ENCODE results near the gene UQCC2.
A peak's percentile ranks its signal among the peaks of the same experiment; 100 is the strongest.

Gene UQCC2

GRCh38 chr6:33744001-33744848, 32.7 kb upstream of the UQCC2 start:
- peak; percentile 74 for DNase-seq

GRCh38 chr6:33742837-33743236, 31.3 kb upstream of the UQCC2 start:
- DNase-seq, result no peak

DNA sequence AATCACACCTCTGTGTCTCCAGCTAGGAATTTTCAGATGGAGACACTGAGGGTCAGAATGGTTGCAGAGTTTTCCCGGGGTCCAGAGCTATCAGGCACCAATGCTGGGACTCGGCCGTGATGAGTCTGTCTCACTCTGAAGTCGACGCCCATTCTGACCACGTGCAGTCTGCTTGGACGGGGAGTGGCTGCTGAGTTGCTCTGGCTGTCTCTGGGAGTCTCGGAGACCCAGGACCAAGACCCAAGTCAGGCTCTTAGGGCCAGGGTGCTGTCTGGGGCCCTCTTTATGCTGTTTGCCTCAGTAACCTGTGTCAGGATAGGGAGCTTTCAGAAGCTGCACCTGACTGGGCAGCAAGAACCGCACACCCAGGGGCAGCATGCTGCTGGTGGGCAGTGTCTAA, 30.6 kb upstream of the UQCC2 start:
- no peak for DNase-seq

- DNase-seq, result no peak
Observed at GRCh38 chr6:33740794-33741193, 29.3 kb upstream of the UQCC2 start.

DNA sequence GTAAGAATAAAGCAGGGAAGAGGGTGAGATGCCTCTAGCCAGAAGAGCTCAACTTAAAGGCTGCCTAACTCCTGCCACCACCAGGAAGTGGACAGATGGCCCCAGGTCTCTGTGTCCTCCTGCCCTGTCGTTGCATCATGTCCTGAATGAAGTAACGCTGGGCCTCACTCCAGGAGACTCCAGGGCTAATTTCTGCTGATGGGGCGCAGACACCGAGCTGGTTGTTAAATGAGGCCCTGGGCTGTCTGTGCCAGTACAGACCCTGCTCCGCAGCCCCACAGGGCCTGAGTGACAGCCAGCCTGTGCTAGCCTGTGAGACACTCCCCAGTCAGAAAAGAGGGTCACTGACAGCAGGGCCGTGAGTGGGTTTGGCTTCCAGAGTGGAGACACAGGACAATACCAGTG, 28.7 kb upstream of the UQCC2 start:
- DNase-seq, result no peak

DNA sequence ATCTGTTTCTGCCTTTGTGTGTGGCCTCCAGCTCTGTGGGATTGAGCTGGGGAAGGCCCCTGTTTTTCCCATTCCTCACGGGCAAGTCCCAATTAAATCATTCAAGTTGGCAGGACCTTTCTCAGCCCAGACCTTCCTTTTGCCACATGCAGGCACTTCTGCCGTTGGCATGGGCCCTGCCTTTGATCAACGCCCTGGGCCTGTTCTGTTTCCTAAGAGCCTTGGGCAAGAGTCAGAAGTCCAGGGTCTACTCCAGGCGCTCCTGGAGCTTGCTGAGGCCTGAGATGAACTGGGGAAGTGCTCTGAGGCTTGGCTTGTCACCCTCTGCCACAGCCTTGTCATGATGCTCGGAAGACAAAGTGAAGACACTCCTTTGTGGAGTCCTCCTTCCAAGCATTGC, 28.1 kb upstream of the UQCC2 start:
- DNase-seq, result no peak

- no peak for DNase-seq
Observed at GRCh38 chr6:33738879-33739278, 27.4 kb upstream of the UQCC2 start.

DNA sequence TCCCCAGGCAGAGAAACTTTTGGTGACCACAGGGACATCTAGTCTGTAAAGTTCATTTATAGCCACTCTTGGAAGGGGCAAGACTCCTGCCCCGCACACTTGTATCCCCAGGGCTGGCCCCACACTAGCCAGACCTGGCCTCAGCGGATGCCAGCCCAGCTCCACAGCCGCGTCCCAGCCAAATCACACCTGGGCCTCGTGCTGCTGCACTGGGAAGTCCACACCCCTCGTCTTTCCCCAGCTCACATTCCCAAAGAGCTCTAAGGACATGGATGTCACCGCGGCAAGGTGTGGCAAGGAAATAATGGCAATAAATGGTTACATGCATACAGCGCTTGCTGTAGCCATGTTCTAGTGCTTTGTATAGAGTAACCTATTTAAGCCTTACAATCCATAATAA, 26.7 kb upstream of the UQCC2 start:
- no peak for DNase-seq

DNA sequence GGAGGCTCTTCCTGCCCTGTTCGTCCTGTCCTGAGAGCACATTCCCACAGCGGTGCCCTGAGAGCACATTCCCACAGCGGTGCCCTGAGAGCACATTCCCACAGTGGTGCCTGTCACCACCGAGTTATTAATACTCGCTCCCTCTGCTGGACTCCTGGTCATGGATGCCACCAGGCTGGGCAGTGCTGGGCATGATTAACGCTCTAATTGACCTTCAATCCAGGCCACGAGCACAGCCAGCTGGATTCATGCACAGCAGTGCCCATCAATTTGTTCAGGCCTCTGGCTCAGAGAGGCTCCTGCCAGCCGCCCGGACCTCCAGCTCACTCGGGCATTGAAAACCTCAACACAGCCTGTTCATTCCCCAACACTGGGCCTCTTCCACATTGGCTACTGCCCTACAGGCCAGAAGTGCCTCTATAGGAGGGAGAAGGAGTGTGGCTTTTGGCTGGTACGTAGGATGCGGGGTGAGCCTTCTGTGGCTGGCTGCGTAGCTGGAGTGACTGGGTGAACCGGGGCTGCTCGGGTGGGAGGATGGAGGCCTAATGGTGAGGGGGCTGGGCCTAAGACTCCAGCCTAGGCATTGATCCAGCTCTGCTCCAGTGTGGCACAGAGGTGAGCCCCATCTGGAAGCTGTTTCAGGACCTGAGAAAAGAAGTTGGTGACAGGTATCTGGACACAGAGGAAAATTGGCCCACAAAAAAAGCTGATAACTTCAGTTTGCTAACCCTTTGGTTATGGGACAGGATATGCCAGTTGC, 25.9 kb upstream of the UQCC2 start:
- DNase-seq, result no peak

DNA sequence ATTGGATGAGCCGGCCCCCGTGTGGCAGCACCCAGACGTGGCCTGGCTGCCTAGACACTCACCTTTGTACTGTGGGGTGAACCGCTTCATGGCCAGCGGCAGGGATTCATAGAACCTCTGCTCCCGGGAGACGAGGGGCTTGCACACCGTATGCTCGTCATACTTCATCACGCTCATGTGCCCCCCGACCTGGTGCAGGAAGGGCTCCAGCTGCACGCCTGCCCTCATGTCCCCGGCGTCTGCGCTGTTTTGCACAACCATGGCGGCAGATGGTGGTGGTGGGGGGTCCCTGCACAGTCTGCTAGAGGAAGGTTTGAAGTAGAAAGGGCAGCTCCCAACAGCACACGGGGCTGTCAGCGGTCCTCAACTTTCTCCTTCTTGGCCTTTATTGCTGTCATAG, 23.7 kb upstream of the UQCC2 start:
- no peak for DNase-seq

DNA sequence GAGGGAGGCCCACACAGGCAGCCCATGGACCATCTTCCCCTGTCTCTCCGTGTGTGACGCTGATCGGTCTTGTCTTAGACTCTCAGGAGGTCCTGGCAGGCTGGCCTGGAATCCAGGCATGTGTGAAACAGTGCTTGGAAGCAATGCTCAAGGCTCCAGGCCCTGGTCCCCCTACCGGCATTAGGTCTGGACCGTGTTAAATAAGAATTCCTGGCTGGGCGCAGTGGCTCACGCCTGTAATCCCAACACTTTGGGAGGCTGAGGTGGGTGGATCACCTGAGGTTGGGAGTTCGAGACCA, 22.2 kb upstream of the UQCC2 start:
- no peak for DNase-seq

GRCh38 chr6:33732817-33733708, 21.6 kb upstream of the UQCC2 start:
- DNase-seq, result peak; percentile 15

GRCh38 chr6:33732385-33732784, 20.9 kb upstream of the UQCC2 start:
- no peak for DNase-seq

DNA sequence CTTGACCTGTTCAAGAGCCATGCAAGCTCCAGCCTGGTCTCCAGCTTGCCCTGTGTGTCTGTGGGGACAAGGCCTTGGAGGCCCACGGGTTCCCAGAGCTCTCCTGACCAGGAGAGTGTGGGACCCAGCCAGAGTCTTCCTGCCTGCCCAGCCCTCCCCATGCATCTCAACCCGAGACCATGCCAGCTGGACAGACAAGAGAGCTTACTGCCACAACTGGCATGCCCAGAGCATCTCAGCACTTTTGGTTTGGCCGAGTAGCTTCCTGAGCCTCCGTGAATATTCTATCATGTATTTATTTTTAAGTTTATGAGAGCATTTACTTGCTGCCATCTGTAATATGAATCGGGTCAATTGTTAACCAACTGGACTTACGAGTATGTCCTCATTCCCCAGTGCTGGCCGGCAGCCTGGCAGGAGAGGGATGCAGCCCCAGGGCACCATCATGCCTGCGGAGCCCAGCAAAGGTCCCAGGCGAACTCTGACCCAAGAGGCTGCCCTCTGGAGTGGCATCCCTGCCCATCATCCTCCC, 20.3 kb upstream of the UQCC2 start:
- no peak for DNase-seq

GRCh38 chr6:33731035-33731434, 19.5 kb upstream of the UQCC2 start:
- DNase-seq, result no peak

- no peak for DNase-seq
Observed at GRCh38 chr6:33730611-33731010, 19.1 kb upstream of the UQCC2 start.

DNA sequence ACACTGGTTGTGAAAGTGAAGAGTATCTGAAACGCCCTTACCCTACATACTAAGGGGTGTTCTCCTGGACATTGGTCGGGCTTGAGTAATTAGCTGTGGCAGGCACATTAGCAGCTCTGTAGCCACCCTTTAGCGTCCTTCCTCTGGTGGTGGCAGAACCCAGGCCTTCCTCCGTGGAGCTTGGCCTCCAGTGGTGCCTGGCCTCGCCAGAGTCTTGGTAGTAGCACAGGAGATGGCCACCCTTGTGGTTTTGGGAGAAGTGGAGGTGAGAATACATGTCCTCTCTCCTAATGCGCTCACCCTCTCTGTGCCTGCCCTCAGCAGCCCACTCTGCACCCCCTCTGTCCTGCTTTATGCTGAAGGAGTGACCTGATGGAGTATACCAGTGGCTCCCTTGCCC, 17.6 kb upstream of the UQCC2 start:
- no peak for DNase-seq

DNA sequence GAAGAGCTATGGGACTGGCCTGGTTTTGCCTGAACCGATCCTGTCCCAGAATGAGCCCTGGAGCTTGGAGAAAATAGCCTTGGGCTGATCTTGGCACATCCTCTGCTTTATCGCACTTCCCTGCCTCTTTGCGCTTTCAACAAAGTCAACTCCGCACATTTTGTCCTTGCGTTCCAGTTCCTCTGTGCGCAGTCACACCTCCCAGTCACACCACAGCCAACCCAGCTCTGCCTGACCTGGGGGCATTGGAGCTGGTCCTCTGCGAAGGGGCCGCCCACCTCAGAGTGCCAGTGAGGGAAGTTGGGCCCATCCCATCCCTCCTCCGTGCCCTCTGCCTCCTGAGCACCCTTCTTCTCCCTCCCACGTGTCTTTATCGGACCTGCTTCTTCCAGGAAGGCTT, 16.9 kb upstream of the UQCC2 start:
- no peak for DNase-seq

GRCh38 chr6:33727932-33728331, 16.4 kb upstream of the UQCC2 start:
- no peak for DNase-seq

GRCh38 chr6:33727126-33727525, 15.6 kb upstream of the UQCC2 start:
- DNase-seq, result no peak

DNA sequence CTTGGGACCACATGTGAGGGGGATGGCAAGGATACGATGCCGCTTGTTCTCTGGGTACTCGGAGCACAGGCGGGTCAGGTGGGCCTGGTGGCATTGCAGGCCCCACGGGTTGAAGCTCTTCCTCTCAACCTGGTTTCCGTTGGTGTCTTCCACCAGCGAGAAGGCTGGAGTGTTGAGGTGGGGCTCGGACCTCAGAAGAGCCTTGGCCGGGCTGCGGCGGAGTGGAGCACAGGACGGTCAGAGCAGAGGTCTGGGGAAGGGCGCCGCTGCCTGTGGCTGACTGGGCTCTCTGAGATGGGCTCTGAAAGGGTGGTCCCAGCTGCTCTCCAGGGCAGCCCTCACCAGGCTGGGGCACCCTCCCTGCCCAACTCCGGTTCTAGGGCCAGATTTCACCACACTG, 15.2 kb upstream of the UQCC2 start:
- no peak for DNase-seq

DNA sequence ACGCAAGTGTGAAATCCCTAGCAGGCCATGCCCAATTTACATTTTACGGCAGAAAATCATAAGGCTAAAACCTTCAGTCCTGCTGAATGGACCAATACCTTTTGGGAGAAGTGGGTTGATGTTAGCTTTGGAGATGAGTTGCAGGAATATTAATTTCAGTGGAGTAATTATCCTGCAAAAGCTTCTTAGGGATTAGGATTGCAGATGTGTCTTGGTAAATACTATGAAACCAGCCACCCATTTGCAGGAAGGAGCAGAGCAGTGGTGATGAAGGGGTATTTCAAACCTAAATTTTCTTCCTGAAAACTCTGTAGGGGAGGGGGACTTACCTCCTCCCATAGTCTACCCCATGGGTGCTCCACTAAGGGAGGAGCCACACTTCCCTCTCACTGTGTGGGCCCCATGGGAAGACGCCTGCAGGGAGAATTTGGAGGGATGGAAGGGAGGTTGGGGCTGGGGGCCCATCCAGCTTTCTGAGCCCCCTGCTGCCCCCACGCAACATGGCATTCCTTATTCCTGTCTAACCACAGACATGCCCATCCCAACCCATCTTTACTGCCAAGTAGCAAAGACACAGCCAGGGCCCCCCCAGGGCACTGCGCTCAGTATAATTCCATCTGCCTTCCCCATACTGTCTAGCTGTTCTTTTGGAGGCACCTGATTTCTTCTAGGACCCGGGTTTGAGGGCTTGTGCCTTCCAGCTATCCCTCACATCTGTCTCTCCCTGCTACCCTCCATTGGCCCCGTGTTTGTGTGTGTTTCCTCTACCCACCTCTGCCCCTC, 14.6 kb upstream of the UQCC2 start:
- no peak for DNase-seq

Data from fibroblast of skin of scalp (primary cell).